ENCODE measurements around the gene VWA5B2. TPM values are rescaled to one million over a fixed set of nuclear protein-coding genes. Genes with fewer than 3 reads are reported as not detected.

VWA5B2 gene
- total and polyA plus RNA-seq, 4 donors: 0.12 to 1.7 (median 0.86) TPM

- DNase-seq: no peak
- H3K9ac ChIP-seq (ENCODE audit: insufficient read depth in 1 of 2, low read length in 2 of 2): no peak overlapping the region
- TF ChIP-seq CTCF (IDR thresholded peaks at IDR 0.05; ENCODE audit: control extremely low read depth, extremely low read depth): no peak
- H3K27ac ChIP-seq (ENCODE audit: low read depth in 1 of 2, low read length in 1 of 2): no peak overlapping the region
- WGBS, 2 donors: 94 to 97% methylated on average over 8 of the region's 8 CpGs
- H3K4me1 ChIP-seq (ENCODE audit: control insufficient read depth in 5 of 5, insufficient read depth in 5 of 5, low read length in 5 of 5): peaks cover 0 to 3% (median 0%) of the 10 kb centered on the region in 5 donors
- H3K9me3 ChIP-seq (ENCODE audit: control insufficient read depth in 4 of 4, insufficient read depth in 3 of 4, low read length in 3 of 4): no peaks in the 10 kb centered on the region
- peaks cover 0 to 5% (median 5%) of the 10 kb centered on the region in 3 donors for H3K27me3 ChIP-seq (ENCODE audit: control insufficient read depth in 3 of 3, insufficient read depth in 3 of 3, low read length in 2 of 3)
- H3K4me3 ChIP-seq: no peak overlapping the region
- no peak for ATAC-seq (ENCODE audit: insufficient read depth, low FRiP score)
- H3K36me3 ChIP-seq (ENCODE audit: control insufficient read depth in 4 of 4, insufficient read depth in 4 of 4, low read length in 4 of 4): no peaks in the 10 kb centered on the region
These were observed 54.3 kb downstream of the VWA5B2 start for GRCh38 chr3:184283681-184284080.

- ATAC-seq (ENCODE audit: insufficient read depth, low FRiP score) (peak; percentile 48), DNase-seq (peak; percentile 76 to 81 (median 77))
- peaks cover 0 to 5% (median 0%) of the 10 kb centered on the region in 3 donors for H3K27me3 ChIP-seq (ENCODE audit: control insufficient read depth in 3 of 3, insufficient read depth in 3 of 3, low read length in 2 of 3)
- peaks cover 0 to 3% (median 0%) of the 10 kb centered on the region in 5 donors for H3K4me1 ChIP-seq (ENCODE audit: control insufficient read depth in 5 of 5, insufficient read depth in 5 of 5, low read length in 5 of 5)
- no peak overlapping the region for H3K27ac ChIP-seq (ENCODE audit: low read depth in 1 of 2, low read length in 1 of 2)
- no peaks in the 10 kb centered on the region for H3K36me3 ChIP-seq (ENCODE audit: control insufficient read depth in 4 of 4, insufficient read depth in 4 of 4, low read length in 4 of 4)
- 31 to 33% methylated on average over 4 of the region's 4 CpGs for WGBS, 2 donors
- TF ChIP-seq CTCF (IDR thresholded peaks at IDR 0.05; ENCODE audit: control extremely low read depth, extremely low read depth): no peak
- no peak overlapping the region for H3K4me3 ChIP-seq
- H3K9me3 ChIP-seq (ENCODE audit: control insufficient read depth in 4 of 4, insufficient read depth in 3 of 4, low read length in 3 of 4): no peaks in the 10 kb centered on the region
- H3K9ac ChIP-seq (ENCODE audit: insufficient read depth in 1 of 2, low read length in 2 of 2): no peak overlapping the region
These were observed 55.3 kb downstream of the VWA5B2 start for GRCh38 chr3:184284696-184285095.

- Histone ChIP-seq H3K4me1 (ENCODE audit: control insufficient read depth in 5 of 5, insufficient read depth in 5 of 5, low read length in 5 of 5) (peaks cover 0 to 3% (median 0%) of the 10 kb centered on the region in 5 donors), H3K27me3 (ENCODE audit: control insufficient read depth in 3 of 3, insufficient read depth in 3 of 3, low read length in 2 of 3) (no peaks in the 10 kb centered on the region), H3K4me3 (no peak overlapping the region), H3K27ac (ENCODE audit: low read depth in 1 of 2, low read length in 1 of 2) (no peak overlapping the region), H3K9ac (ENCODE audit: insufficient read depth in 1 of 2, low read length in 2 of 2) (no peak overlapping the region), H3K9me3 (ENCODE audit: control insufficient read depth in 4 of 4, insufficient read depth in 3 of 4, low read length in 3 of 4) (no peaks in the 10 kb centered on the region), H3K36me3 (ENCODE audit: control insufficient read depth in 4 of 4, insufficient read depth in 4 of 4, low read length in 4 of 4) (no peaks in the 10 kb centered on the region)
- DNase-seq: peak; percentile 12 to 37 (median 32)
- whole genome bisulfite sequencing, 2 donors: 11 to 16% methylated on average over 10 of the region's 10 CpGs
- no peak for TF ChIP-seq CTCF (IDR thresholded peaks at IDR 0.05; ENCODE audit: control extremely low read depth, extremely low read depth)
- peak; percentile 35 for ATAC-seq (ENCODE audit: insufficient read depth, low FRiP score)
These were observed 60.1 kb downstream of the VWA5B2 start for GRCh38 chr3:184289426-184289938.

GRCh38 chr3:184290331-184290730 is 60.9 kb downstream of the VWA5B2 start:
- H3K4me3 ChIP-seq: no peak overlapping the region
- WGBS, 2 donors: 87 to 94% methylated on average over 10 of the region's 10 CpGs
- peaks cover 0 to 4% (median 0%) of the 10 kb centered on the region in 3 donors for H3K27me3 ChIP-seq (ENCODE audit: control insufficient read depth in 3 of 3, insufficient read depth in 3 of 3, low read length in 2 of 3)
- no peaks in the 10 kb centered on the region for H3K9me3 ChIP-seq (ENCODE audit: control insufficient read depth in 4 of 4, insufficient read depth in 3 of 4, low read length in 3 of 4)
- no peaks in the 10 kb centered on the region for H3K36me3 ChIP-seq (ENCODE audit: control insufficient read depth in 4 of 4, insufficient read depth in 4 of 4, low read length in 4 of 4)
- H3K27ac ChIP-seq (ENCODE audit: low read depth in 1 of 2, low read length in 1 of 2): no peak overlapping the region
- DNase-seq: no peak
- no peak for ATAC-seq (ENCODE audit: insufficient read depth, low FRiP score)
- H3K4me1 ChIP-seq (ENCODE audit: control insufficient read depth in 5 of 5, insufficient read depth in 5 of 5, low read length in 5 of 5): no peaks in the 10 kb centered on the region
- H3K9ac ChIP-seq (ENCODE audit: insufficient read depth in 1 of 2, low read length in 2 of 2): no peak overlapping the region
- no peak for TF ChIP-seq CTCF (IDR thresholded peaks at IDR 0.05; ENCODE audit: control extremely low read depth, extremely low read depth)

Data from lung (tissue), 12 donors.